ENCODE results near the gene RUSF1.
A peak's percentile ranks its signal among the peaks of the same experiment; 100 is the strongest.
"Not testable (repeated sequence)": the region's sequence is repeated elsewhere in the genome, so short reads cannot be mapped to it uniquely, and the experiment has no call there.

The RUSF1 gene

DNA sequence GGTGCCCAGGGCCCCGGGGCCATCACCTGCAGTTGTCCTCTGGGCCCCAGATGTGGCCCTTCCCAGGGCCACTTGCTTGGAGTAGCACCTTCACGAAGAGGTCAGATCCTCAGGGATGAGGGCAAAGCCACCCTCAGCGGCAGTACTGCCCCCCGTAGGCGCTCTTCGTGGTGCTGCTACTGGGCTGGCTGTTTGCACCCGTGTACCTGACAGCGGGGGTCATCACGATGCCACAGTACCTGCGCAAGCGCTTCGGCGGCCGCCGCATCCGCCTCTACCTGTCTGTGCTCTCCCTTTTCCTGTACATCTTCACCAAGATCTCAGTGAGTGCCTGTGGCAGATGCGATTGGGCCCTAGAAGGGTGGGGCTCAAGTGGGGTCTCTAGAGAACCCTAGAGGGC, 22.6 kb downstream of the RUSF1 start:
- no peak for DNase-seq

DNA sequence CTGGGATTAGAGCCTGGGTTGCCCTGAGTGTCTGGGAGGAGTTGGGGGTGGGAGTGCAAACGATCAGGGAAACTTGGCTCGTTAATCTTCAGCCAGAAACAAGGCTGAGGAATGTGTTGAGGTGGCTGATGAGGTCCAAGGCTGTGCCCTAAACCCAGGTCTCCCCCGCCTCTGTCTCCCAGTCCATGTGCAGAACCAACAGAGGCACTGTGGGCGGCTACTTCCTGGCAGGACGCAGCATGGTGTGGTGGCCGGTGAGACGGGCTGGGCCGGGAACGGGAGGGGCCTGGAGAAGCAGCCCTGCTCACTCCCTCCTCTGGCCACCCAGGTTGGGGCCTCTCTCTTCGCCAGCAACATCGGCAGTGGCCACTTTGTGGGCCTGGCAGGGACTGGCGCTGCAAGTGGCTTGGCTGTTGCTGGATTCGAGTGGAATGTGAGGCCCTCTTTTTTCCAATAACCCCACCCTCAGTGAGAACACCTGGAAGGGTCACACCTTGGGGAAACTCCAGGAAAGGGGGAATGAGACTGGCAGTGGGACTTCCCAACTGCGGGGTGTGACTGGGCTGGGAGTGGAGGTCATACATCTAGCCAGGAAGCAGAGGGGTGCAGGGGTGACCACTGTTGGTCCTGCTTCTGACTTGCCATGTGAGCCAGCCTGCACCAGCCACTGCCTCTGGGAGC, 23.6 kb downstream of the RUSF1 start:
- DNase-seq, result no peak

GRCh38 chr16:31484048-31484447, 24.1 kb downstream of the RUSF1 start:
- DNase-seq, result not testable (repeated sequence)

DNA sequence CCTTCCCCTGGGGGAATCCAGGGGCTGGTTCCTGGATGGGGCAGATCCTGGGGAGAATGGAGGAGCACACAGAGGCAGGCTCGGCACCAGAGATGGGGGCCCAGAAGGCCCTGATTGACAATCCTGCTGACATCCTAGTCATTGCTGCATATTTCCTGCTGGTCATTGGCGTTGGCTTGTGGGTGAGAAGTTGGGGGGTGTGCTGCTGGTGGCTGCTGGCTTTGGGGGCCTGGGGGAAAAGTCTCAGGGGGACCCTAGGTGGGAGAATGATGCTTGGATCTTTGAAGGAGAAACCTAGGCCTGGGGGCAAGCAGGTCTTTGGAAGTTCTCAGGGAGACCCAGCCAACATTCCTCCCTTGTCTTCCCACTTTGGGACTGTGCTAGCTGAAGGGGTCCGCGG, 25.1 kb downstream of the RUSF1 start, which contains the start of gene SLC5A2:
SLC5A2 (plus strand) TSS at position 43 of the 400 bp plus-strand sequence; CDS start at position 57, 14 bp downstream.
- DNase-seq, result no peak

DNA sequence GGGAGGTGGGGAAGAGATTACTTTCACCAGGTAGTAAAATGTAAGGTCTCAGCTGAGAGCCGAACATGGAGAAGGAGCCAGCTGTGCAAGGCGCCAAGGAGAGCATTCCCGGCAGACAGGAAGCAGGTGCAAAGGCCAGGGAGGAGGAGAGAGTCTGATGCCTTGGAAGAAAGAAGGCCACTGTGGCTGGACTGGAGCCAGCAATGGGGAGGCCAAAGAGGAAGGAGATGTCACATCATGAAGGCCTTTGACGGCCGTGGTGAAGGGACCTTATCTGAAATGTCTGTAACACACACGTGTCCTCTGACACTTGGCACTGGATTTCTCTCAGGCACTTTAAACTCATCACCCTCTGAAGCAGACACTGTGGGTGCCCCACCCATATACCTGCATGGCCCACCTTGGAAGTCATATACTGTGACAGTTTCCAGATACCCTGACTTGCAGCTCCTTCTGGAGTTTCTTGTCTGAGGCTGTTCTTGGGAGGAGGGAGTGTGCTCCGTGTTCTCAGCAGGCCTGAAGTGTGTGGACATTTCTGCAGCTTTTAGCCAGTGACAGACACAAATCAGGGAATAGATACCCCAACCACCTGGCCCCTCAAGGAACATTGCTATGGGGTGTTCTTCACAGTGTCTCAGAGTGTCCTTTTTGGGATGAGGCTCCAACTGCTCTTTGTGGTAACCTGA, 27.2 kb downstream of the RUSF1 start:
- DNase-seq, result no peak

DNA sequence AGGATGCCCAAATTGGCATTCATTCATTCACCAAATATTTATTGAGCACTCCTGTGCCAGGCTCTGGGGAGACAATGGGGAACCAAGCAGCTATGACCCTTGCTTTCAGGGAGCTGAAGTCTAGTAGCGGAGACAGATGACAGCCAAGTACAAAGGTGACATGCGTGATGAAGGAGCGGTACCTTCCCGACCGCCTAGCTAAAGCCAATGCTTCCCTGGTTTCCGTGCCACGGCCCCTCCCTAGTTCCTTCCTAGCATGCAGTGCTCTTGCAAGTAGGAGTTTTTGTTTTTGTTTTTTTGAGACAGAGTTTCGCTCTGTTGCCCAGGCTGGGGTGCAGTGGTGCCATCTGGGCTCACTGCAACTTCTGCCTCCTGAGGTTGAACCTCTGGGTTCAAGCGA, 28.4 kb downstream of the RUSF1 start:
- DNase-seq, result no peak

- no peak for DNase-seq
These were observed 29.2 kb downstream of the RUSF1 start for GRCh38 chr16:31478956-31479355.

GRCh38 chr16:31477220-31478216, 30.7 kb downstream of the RUSF1 start:
- DNase-seq, result no peak

- peak; percentile 91 for DNase-seq
These were observed 31.6 kb downstream of the RUSF1 start for GRCh38 chr16:31476303-31477219.

- DNase-seq, result no peak
These were observed 32.3 kb downstream of the RUSF1 start for GRCh38 chr16:31475946-31476302.

- no peak for DNase-seq
These were observed 33.1 kb downstream of the RUSF1 start for GRCh38 chr16:31474773-31475738.

- no peak for DNase-seq
These were observed 33.9 kb downstream of the RUSF1 start for GRCh38 chr16:31474173-31474714.

DNA sequence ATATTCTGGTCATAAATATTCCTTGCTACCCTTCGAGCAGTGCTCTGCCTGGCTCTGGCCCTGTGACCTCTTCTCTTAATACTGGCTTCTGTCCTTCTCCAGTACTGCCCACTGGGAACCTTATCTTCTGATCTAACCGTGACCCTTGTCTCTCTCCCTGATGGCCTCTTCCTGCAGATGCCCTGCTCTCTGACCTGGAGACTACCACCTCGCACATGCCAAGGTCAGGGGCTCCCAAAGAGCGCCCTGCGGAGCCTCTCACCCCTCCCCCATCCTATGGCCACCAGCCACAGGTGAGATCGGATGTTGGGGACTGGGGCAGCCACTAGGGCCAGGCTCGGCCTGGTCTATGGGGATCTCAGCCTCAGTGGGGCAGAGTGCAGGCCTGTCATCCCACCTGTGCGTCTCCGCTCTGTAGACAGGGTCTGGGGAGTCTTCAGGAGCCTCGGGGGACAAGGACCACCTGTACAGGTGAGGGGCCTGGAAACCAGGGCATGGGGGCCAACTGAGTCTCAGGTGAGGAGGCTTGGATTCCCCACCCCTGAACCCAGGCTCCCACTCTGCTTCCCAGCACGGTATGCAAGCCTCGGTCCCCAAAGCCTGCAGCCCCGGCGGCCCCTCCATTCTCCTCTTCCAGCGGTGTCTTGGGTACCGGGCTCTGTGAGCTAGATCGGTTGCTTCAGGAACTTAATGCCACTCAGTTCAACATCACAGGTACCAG, 34.8 kb downstream of the RUSF1 start:
- DNase-seq, result no peak

GRCh38 chr16:31472709-31473203, 35.4 kb downstream of the RUSF1 start:
- peak; percentile 26 for DNase-seq

DNA sequence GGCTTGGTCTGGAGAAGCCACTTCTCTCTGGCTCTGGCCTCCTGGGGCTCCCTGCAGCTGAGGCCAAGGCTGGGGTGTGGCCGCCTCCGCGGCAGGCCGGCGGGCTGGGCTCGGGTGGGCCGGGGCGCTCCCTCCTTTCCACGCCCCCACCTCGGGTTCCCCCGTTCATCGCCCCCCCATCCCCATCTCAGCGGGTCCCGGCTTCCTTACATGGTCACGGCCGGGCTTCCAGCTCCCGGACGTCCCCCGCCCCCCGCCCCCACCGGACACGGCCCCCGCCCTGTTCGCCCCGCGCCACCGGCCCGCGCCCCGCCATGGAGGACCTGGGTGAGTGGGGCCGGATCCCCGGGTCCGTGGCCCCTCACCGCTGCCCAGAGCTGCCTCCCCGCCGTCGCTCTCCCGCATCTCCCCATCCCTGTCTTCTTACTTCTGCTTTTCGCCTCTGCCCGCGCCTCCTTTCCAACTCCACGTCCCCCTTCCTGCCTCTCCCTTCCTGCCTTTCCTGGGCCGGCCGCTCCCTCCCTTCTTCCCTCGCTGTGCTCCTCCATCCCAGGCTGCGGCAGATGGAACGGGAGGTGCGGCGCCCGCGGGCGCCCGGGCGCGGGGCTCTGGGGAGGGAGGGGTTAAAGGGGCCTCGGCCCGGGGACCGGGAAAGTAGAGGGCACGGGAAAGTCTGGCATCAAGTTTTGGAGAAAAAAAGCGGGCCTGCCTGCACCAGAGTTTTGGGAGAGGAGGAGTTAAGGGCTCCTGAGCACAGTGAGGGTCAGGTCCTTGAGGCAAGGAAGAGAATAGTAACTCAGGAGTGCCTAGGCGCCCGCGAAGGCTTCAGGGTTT, 36.1 kb downstream of the RUSF1 start, which contains the start of gene TGFB1I1:
TGFB1I1 (plus strand) TSS at position 278 of the 834 bp plus-strand sequence; CDS start at position 315, 37 bp downstream.
- DNase-seq, result no peak

GRCh38 chr16:31471241-31471874, 36.8 kb downstream of the RUSF1 start:
- DNase-seq, result no peak

DNA sequence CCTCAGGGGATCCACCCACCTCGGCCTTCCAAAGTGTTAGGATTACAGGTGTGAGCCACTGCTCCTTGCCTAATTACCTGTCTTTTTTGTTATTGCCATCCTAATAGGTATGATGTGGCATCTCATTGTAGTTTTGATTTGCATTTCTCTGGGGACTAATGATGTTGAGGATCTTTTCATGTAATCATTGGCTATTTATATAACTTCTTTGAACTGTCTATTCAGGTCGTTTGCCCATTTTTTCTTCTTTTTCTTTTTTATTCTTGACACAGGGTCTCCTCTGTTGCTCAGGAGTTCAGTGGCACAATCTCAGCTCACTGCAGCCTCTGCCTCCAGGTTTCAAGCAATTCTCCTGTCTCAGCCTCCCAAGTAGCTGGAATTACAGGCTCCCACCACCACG, 37.6 kb downstream of the RUSF1 start:
- no peak for DNase-seq

DNA sequence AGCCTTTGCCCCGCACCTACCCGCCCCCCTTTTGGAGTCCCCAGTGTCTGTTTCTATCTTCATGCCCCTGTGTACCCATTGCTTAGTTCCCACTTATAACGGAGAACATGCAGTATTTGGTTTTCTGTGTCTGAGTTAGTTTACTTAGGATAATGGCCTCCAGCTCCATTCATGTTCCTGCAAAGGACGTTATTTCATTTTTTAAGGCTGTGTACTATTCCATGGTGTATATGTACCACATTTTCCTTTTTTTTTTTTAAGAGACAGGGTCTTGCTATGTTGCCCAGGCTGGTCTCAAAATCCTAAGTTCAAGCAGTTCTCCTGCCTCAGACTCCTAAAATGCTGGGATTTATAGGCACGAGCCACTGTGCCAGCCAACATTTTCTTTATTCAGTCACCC, 40.3 kb downstream of the RUSF1 start:
- no peak for DNase-seq
